Activated CD4-positive, alpha-beta T cell treated with anti-CD3 and anti-CD28 coated beads, Interleukin-2, Interleukin-6, amounts not matched to agents 100 ng/mL and 50 ng/mL, durations not matched to agents 16 hours and 8 hours (primary cell): ENCODE results near the gene HS6ST1.
A peak's percentile ranks its signal among the peaks of the same experiment; 100 is the strongest.

Source experiments
- DNase-seq: peaks from one replicate; pipeline ENCODE4 v3.0.0-alpha.2; 2020

The HS6ST1 gene

DNA sequence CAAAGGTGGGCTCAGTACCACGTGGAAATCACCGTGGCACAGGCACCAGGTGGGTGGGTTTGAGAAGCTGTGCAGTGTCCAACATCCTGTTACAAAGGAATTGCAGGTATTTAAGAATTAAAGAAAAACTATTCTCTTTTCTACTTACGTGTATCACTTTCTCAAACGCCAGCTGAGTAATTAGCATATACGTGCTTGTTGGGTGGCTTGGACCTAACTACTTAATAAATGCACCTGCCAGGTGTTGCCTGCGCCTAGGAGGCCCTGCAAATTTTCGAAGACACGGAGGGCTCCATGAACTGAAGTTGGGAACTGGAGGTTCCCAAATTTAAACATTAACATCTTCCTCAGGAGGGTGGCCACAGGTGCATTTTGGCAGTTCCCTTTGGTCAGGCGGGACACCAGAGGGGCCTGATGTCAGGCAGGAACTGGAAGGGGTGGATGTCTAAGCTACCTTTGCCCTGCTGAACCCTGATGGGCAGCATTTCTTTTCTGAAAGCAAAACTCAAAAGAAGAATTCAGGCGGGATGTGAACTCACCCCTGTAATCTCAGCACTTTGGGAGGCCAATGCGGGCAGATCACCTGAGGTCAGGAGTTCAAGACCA, 84.8 kb downstream of the HS6ST1 start:
- no peak for DNase-seq

GRCh38 chr2:128232965-128233789, 85.5 kb downstream of the HS6ST1 start:
- peak; percentile 91 for DNase-seq

GRCh38 chr2:128228894-128229293, 89.8 kb downstream of the HS6ST1 start:
- DNase-seq = peak; percentile 6

DNA sequence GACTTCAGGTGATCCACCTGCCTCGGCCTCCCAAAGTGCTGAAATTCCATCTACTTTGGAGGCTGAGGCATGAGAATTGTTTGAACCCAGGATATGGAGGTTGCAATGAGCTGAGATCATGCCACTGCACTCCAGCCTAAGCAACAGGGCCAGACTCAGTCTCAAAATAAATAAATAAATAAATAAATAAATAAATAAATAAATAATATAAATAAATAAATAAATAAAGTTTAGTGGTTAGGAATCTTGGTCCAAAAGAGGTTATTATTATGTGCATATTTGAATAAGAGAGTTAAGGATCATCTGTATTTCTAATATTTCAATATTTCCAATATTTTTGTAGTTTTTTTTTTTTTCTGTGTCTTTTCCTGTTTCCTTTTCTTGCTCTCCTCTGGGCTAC, 90.8 kb downstream of the HS6ST1 start:
- no peak for DNase-seq

DNA sequence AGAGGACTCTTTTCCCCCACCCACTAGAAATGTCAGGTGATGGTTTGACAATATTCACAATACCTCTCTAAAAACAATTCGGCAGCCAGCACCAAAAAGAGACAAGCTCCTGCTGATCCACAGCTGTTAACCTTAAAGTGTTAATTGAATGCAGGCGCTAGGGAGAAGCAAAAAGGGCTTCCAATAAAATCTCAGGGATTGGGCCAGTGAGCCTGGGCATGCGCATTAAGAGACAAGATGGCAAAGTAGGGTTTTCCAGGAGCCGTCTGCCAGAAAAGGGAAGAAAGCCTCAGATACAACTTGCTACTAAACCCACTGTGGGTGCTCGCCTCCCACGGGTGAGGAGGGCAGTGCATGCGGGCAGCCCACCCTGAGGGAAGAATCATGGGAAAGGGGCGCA, 98.8 kb downstream of the HS6ST1 start:
- DNase-seq = no peak

GRCh38 chr2:128217671-128218070, 101.0 kb downstream of the HS6ST1 start:
- no peak for DNase-seq

- no peak for DNase-seq
Measured at GRCh38 chr2:128215897-128216642, 102.6 kb downstream of the HS6ST1 start.
